Rectal smooth muscle tissue (tissue), 1 donor: ENCODE measurements around the gene CCL24.
"Not testable (repeated sequence)": the region's sequence is repeated elsewhere in the genome, so short reads cannot be mapped to it uniquely, and the experiment has no call there.

Experiments used
- H3K27ac ChIP-seq: one replicate; pipeline ENCODE4 v1.7.0; 2013; ENCODE audit warnings: low read depth, low read length, inconsistent platforms
- H3K27me3 ChIP-seq: one replicate; pipeline ENCODE4 v1.7.0; 2013; ENCODE audit warnings: low read length; ENCODE audit not compliant: control insufficient read depth, insufficient read depth
- H3K36me3 ChIP-seq: one replicate; pipeline ENCODE4 v1.7.0; 2013; ENCODE audit warnings: low read length; ENCODE audit not compliant: control insufficient read depth, insufficient read depth
- H3K4me1 ChIP-seq: one replicate; pipeline ENCODE4 v1.7.0; 2013; ENCODE audit warnings: low read length; ENCODE audit not compliant: control insufficient read depth, insufficient read depth
- H3K4me3 ChIP-seq: one replicate; pipeline ENCODE4 v1.7.0; 2013; ENCODE audit warnings: low read length
- H3K9ac ChIP-seq: one replicate; pipeline ENCODE4 v1.7.0; 2013; ENCODE audit warnings: low read length

The CCL24 gene

GRCh38 chr7:75796420-75796819, 17.2 kb downstream of the CCL24 start:
- Histone ChIP-seq H3K36me3 (no peaks in the 10 kb centered on the region), H3K4me3 (no peak overlapping the region), H3K9ac (no peak overlapping the region), H3K27me3 (no peaks in the 10 kb centered on the region), H3K27ac (no peak overlapping the region), H3K4me1 (no peaks in the 10 kb centered on the region)

GRCh38 chr7:75795831-75796285, 17.7 kb downstream of the CCL24 start:
- Histone ChIP-seq H3K36me3 (no peaks in the 10 kb centered on the region), H3K9ac (no peak overlapping the region), H3K27ac (no peak overlapping the region), H3K27me3 (no peaks in the 10 kb centered on the region), H3K4me1 (no peaks in the 10 kb centered on the region), H3K4me3 (no peak overlapping the region)

GRCh38 chr7:75793676-75794075, 19.9 kb downstream of the CCL24 start:
- H3K36me3 ChIP-seq = no peaks in the 10 kb centered on the region
- H3K9ac ChIP-seq = no peak overlapping the region
- no peak overlapping the region for H3K4me3 ChIP-seq
- H3K27ac ChIP-seq = no peak overlapping the region
- H3K27me3 ChIP-seq = no peaks in the 10 kb centered on the region
- H3K4me1 ChIP-seq = no peaks in the 10 kb centered on the region

- not testable (repeated sequence) for H3K27me3 ChIP-seq, H3K27ac ChIP-seq, H3K36me3 ChIP-seq, H3K9ac ChIP-seq, H3K4me3 ChIP-seq, H3K4me1 ChIP-seq
Measured at GRCh38 chr7:75792567-75792966, 21.0 kb downstream of the CCL24 start.

- H3K4me3 ChIP-seq = no peak overlapping the region
- H3K4me1 ChIP-seq = no peaks in the 10 kb centered on the region
- no peak overlapping the region for H3K27ac ChIP-seq
- no peaks in the 10 kb centered on the region for H3K36me3 ChIP-seq
- H3K9ac ChIP-seq = no peak overlapping the region
- no peaks in the 10 kb centered on the region for H3K27me3 ChIP-seq
Measured at GRCh38 chr7:75789361-75789924, 24.2 kb downstream of the CCL24 start.

- H3K9ac ChIP-seq, H3K36me3 ChIP-seq, H3K4me3 ChIP-seq, H3K4me1 ChIP-seq, H3K27me3 ChIP-seq, H3K27ac ChIP-seq: not testable (repeated sequence)
Measured at GRCh38 chr7:75788154-75788847, 25.3 kb downstream of the CCL24 start.

- H3K4me1 ChIP-seq, H3K36me3 ChIP-seq, H3K9ac ChIP-seq, H3K4me3 ChIP-seq, H3K27ac ChIP-seq, H3K27me3 ChIP-seq: not testable (repeated sequence)
Measured at GRCh38 chr7:75783058-75783457, 30.5 kb downstream of the CCL24 start.

GRCh38 chr7:75780647-75781273, 32.8 kb downstream of the CCL24 start:
- not testable (repeated sequence) for H3K27ac ChIP-seq, H3K4me3 ChIP-seq, H3K36me3 ChIP-seq

GRCh38 chr7:75779516-75779915, 34.1 kb downstream of the CCL24 start:
- not testable (repeated sequence) for H3K27ac ChIP-seq, H3K27me3 ChIP-seq, H3K4me3 ChIP-seq, H3K36me3 ChIP-seq, H3K4me1 ChIP-seq, H3K9ac ChIP-seq

More at GRCh38 chr7:75780647-75781273, 32.8 kb downstream of the CCL24 start:
- H3K4me1 ChIP-seq, H3K27me3 ChIP-seq, H3K9ac ChIP-seq: not testable (repeated sequence)

- H3K9ac ChIP-seq, H3K27ac ChIP-seq, H3K4me3 ChIP-seq, H3K4me1 ChIP-seq, H3K27me3 ChIP-seq, H3K36me3 ChIP-seq: not testable (repeated sequence)
Measured at GRCh38 chr7:75779035-75779434, 34.6 kb downstream of the CCL24 start.

- H3K9ac ChIP-seq = no peak overlapping the region
- no peaks in the 10 kb centered on the region for H3K36me3 ChIP-seq
- no peaks in the 10 kb centered on the region for H3K4me1 ChIP-seq
- H3K27me3 ChIP-seq = no peaks in the 10 kb centered on the region
- H3K27ac ChIP-seq = no peak overlapping the region
- no peak overlapping the region for H3K4me3 ChIP-seq
Measured at GRCh38 chr7:75776295-75776971, 37.2 kb downstream of the CCL24 start.

- not testable (repeated sequence) for H3K27ac ChIP-seq
Measured at GRCh38 chr7:75773958-75774357, 39.6 kb downstream of the CCL24 start.

More at GRCh38 chr7:75773958-75774357, 39.6 kb downstream of the CCL24 start:
- H3K36me3 ChIP-seq, H3K4me3 ChIP-seq, H3K4me1 ChIP-seq, H3K27me3 ChIP-seq, H3K9ac ChIP-seq: not testable (repeated sequence)
